Endodermal cell (in vitro differentiated cells): ENCODE results near the gene SLC44A1. TPM values are rescaled to one million over a fixed set of nuclear protein-coding genes. Genes with fewer than 3 reads are reported as not detected.

ENCODE experiments used
- DNase-seq: peaks from one replicate; pipeline ENCODE4 v3.0.0-alpha.2; 2017
- H3K27ac ChIP-seq: 2 replicates; pipeline ENCODE4 v1.5.1; 2013; ENCODE audit warnings: mild to moderate bottlenecking, low read depth, low read length, moderate library complexity
- H3K27me3 ChIP-seq: 2 replicates; pipeline ENCODE4 v1.6.1; 2013; ENCODE audit warnings: mild to moderate bottlenecking, low read length, moderate library complexity; ENCODE audit not compliant: insufficient read depth, control insufficient read depth, poor library complexity, severe bottlenecking
- H3K36me3 ChIP-seq: 2 replicates; pipeline ENCODE4 v1.7.0; 2013; ENCODE audit warnings: mild to moderate bottlenecking, low read length, moderate library complexity; ENCODE audit not compliant: control insufficient read depth, insufficient read depth
- H3K4me1 ChIP-seq: one replicate; pipeline ENCODE4 v1.7.0; 2013; ENCODE audit warnings: low read length; ENCODE audit not compliant: control insufficient read depth, insufficient read depth
- H3K4me3 ChIP-seq: 2 replicates; pipeline ENCODE4 v1.5.1; 2013; ENCODE audit warnings: mild to moderate bottlenecking, low read length, moderate library complexity
- H3K9ac ChIP-seq: 2 replicates; pipeline ENCODE4 v1.6.1; 2013; ENCODE audit warnings: mild to moderate bottlenecking, low read length, moderate library complexity; ENCODE audit not compliant: poor library complexity, severe bottlenecking; ENCODE audit errors: extremely low read depth
- H3K9me3 ChIP-seq: 2 replicates; pipeline ENCODE4 v1.6.1; 2013; ENCODE audit warnings: mild to moderate bottlenecking, low read length, moderate library complexity; ENCODE audit not compliant: control insufficient read depth
- H3K27ac Mint-ChIP-seq: 2 replicates; pipeline ENCODE4 v1.8.0; 2020; ENCODE audit warnings: mixed read lengths
- H3K27me3 Mint-ChIP-seq: 2 replicates; pipeline ENCODE4 v1.8.0; 2021; ENCODE audit warnings: mild to moderate bottlenecking, mixed read lengths; ENCODE audit not compliant: insufficient read depth
- H3K36me3 Mint-ChIP-seq: 2 replicates; pipeline ENCODE4 v1.8.0; 2020; ENCODE audit warnings: low read depth, mixed read lengths
- H3K4me1 Mint-ChIP-seq: 2 replicates; pipeline ENCODE4 v1.8.0; 2020; ENCODE audit warnings: mixed read lengths
- H3K4me3 Mint-ChIP-seq: 2 replicates; pipeline ENCODE4 v1.8.0; 2020; ENCODE audit warnings: mild to moderate bottlenecking, moderate library complexity, mixed read lengths
- H3K9me3 Mint-ChIP-seq: 2 replicates; pipeline ENCODE4 v1.8.0; 2020; ENCODE audit warnings: mild to moderate bottlenecking, mixed read lengths
- CTCF ChIP-seq: fragments of 200-600 bp; sonication (generic); conservative IDR thresholded peaks from 2 replicates; pipeline ENCODE4 v1.5.0; 2021; ENCODE audit warnings: antibody characterized with exemption, mild to moderate bottlenecking
- WGBS, 2 experiments: methylation state at CpG; one replicate each; pipeline versions ENCODE4 v1.1.5 to v1.1.7; 2013; ENCODE audit warnings: missing lambda C conversion rate in 2 of 2, mixed read lengths in 1 of 2; ENCODE audit not compliant: insufficient coverage in 1 of 2, insufficient read length in 1 of 2; 5-methylcytosine and 5-hydroxymethylcytosine counted together
- total RNA-seq, 2 donors: library from RNA; stranded (reverse); fragmentation: NEBNext Ultra II Directional in 1 of 2; extraction: Animal tissue kit (Norgen Biotek cat#: 25700) in 1 of 2; gene quantifications; 2 replicates in 1 of 2; 3 replicates in 1 of 2; pipeline ENCODE4 v1.2.1, GENCODE V29; 2021

The SLC44A1 gene
- total RNA-seq, 2 donors from 2014 or later, result 69.7 to 73.4 TPM

- Histone ChIP-seq H3K9me3 (no peaks in the 10 kb centered on the region), H3K4me3 (no peak overlapping the region), H3K9ac (no peak overlapping the region), H3K27ac (no peak overlapping the region), H3K36me3 (no peaks in the 10 kb centered on the region), H3K27me3 (no peaks in the 10 kb centered on the region), H3K4me1 (no peaks in the 10 kb centered on the region)
- DNase-seq, result no peak
- Mint-ChIP-seq H3K27ac (no peak overlapping the region), H3K27me3 (no peaks in the 10 kb centered on the region), H3K4me1 (peaks cover 4% of the 10 kb centered on the region), H3K36me3 (no peaks in the 10 kb centered on the region), H3K9me3 (no peaks in the 10 kb centered on the region), H3K4me3 (no peak overlapping the region)
- no peak for TF ChIP-seq CTCF
Measured at GRCh38 chr9:105233873-105234272, 10.6 kb upstream of the SLC44A1 start.

- H3K27ac Mint-ChIP-seq, result no peak overlapping the region
- no peaks in the 10 kb centered on the region for H3K36me3 ChIP-seq
- no peak overlapping the region for H3K4me3 Mint-ChIP-seq
- H3K9me3 Mint-ChIP-seq, result no peaks in the 10 kb centered on the region
- no peak overlapping the region for H3K9ac ChIP-seq
- TF ChIP-seq CTCF, result no peak
- H3K27me3 Mint-ChIP-seq, result no peaks in the 10 kb centered on the region
- no peak overlapping the region for H3K27ac ChIP-seq
- H3K27me3 ChIP-seq, result no peaks in the 10 kb centered on the region
- no peak overlapping the region for H3K4me3 ChIP-seq
- 100% methylated on average over 1 of the region's 1 CpG for WGBS, 2 experiments
- H3K4me1 Mint-ChIP-seq, result peaks cover 11% of the 10 kb centered on the region
- no peaks in the 10 kb centered on the region for H3K9me3 ChIP-seq
- H3K4me1 ChIP-seq, result peaks cover under 1% of the 10 kb centered on the region
- DNase-seq, result no peak
- no peaks in the 10 kb centered on the region for H3K36me3 Mint-ChIP-seq
Measured at GRCh38 chr9:105236261-105236660, 8.2 kb upstream of the SLC44A1 start.

DNA sequence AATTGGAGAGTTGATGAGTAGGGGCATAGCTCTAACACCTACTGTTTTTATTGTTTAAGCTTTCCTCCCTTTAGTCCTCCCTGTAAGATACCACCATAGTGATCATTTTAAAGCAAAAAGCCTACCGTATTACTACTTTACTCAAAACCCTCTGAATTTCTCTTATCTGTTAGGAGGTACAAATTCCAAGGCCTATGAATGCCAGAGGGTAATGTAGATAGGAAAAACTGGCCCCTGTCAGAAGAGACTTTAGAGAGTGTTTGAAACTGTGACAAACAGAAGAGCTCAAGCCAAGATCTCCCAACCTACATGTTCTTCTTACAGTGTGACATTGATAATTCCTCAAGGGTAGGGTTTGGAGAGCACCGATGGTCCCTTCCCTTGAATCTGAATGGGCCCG is 7.2 kb upstream of the SLC44A1 start:
- H3K4me1 ChIP-seq, result peaks cover 9% of the 10 kb centered on the region
- no peaks in the 10 kb centered on the region for H3K36me3 ChIP-seq
- Mint-ChIP-seq H3K4me1 (peaks cover 21% of the 10 kb centered on the region), H3K27ac (no peak overlapping the region), H3K36me3 (no peaks in the 10 kb centered on the region), H3K9me3 (no peaks in the 10 kb centered on the region), H3K27me3 (no peaks in the 10 kb centered on the region), H3K4me3 (no peak overlapping the region)
- H3K9ac ChIP-seq, result no peak overlapping the region
- 92 to 100% methylated on average over 2 to 3 of the region's 3 CpGs for WGBS, 2 experiments
- no peaks in the 10 kb centered on the region for H3K27me3 ChIP-seq
- H3K9me3 ChIP-seq, result no peaks in the 10 kb centered on the region
- no peak for TF ChIP-seq CTCF
- no peak overlapping the region for H3K27ac ChIP-seq
- DNase-seq, result no peak
- H3K4me3 ChIP-seq, result no peak overlapping the region
